Hepatocyte (in vitro differentiated cells): Measurements from ENCODE around the gene PCDH9.

ENCODE experiments used
- EZH2phosphoT487 ChIP-seq: fragments of 200-600 bp; sonication (generic); IDR thresholded peaks from one replicate; pipeline ENCODE4 v1.6.1; 2018; ENCODE audit warnings: antibody characterized with exemption, mild to moderate bottlenecking, low read depth, moderate library complexity; ENCODE audit not compliant: unreplicated experiment, severe bottlenecking
- TF ChIP-seq, protein P1 (sequence below): fragments of 200-600 bp; sonication (generic); IDR thresholded peaks from 2 replicates; pipeline ENCODE4 v1.5.1; 2016; ENCODE audit warnings: antibody characterized with exemption, mild to moderate bottlenecking; ENCODE audit not compliant: poor library complexity

DNA sequence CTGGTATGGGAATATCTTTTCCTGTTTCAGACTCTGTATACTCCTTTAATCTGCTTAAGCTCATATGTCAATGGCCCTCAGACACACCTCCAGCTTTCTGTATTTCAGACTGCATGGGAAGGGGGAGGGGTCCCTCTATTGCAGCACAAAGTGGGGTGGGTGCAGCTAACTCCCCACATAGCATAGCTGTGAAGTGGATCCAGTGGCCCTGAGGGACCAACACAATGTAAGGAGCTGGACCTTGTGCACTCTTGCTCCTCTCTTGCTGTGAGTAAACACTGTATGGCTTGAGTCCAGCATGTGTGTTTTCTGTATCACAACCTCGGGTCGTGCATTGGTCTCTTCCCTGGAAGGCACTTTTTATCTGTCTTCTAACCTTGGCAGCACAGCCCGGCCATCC is 669.9 kb downstream of the PCDH9 start:
- no peak for TF ChIP-seq EZH2phosphoT487
- TF ChIP-seq, protein P1, sequence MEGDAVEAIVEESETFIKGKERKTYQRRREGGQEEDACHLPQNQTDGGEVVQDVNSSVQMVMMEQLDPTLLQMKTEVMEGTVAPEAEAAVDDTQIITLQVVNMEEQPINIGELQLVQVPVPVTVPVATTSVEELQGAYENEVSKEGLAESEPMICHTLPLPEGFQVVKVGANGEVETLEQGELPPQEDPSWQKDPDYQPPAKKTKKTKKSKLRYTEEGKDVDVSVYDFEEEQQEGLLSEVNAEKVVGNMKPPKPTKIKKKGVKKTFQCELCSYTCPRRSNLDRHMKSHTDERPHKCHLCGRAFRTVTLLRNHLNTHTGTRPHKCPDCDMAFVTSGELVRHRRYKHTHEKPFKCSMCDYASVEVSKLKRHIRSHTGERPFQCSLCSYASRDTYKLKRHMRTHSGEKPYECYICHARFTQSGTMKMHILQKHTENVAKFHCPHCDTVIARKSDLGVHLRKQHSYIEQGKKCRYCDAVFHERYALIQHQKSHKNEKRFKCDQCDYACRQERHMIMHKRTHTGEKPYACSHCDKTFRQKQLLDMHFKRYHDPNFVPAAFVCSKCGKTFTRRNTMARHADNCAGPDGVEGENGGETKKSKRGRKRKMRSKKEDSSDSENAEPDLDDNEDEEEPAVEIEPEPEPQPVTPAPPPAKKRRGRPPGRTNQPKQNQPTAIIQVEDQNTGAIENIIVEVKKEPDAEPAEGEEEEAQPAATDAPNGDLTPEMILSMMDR, result no peak
